Kasumi-1 (cell line): ENCODE measurements around the gene NPNT.

ENCODE experiments used
- DNase-seq, 2 experiments: peaks; one replicate each; lab custom pipeline; 2025; lab: John Stamatoyannopoulos, UW

The NPNT gene

GRCh38 chr4:105917171-105917685, 22.0 kb downstream of the NPNT start:
- no peak for DNase-seq

- DNase-seq, result no peak
Measured at GRCh38 chr4:105921301-105921700, 26.0 kb downstream of the NPNT start.

- no peak for DNase-seq
Measured at GRCh38 chr4:105923497-105924238, 28.4 kb downstream of the NPNT start.

GRCh38 chr4:105924341-105924740, 29.1 kb downstream of the NPNT start:
- no peak for DNase-seq

GRCh38 chr4:105930698-105931097, 35.4 kb downstream of the NPNT start:
- no peak for DNase-seq

GRCh38 chr4:105933083-105933482, 37.8 kb downstream of the NPNT start:
- DNase-seq, result no peak

GRCh38 chr4:105934386-105934785, 39.1 kb downstream of the NPNT start:
- DNase-seq, result no peak

GRCh38 chr4:105936901-105937300, 41.6 kb downstream of the NPNT start:
- no peak for DNase-seq

GRCh38 chr4:105937759-105938158, 42.5 kb downstream of the NPNT start:
- DNase-seq, result no peak

- DNase-seq, result no peak
Measured at GRCh38 chr4:105943234-105943633, 48.0 kb downstream of the NPNT start.

- no peak for DNase-seq
Measured at GRCh38 chr4:105944540-105944939, 49.3 kb downstream of the NPNT start.

GRCh38 chr4:105946771-105947170, 51.5 kb downstream of the NPNT start:
- no peak for DNase-seq

- no peak for DNase-seq
Measured at GRCh38 chr4:105950701-105951100, 55.4 kb downstream of the NPNT start.

- peak in 1 of 2 experiments; percentile 8 for DNase-seq
Measured at GRCh38 chr4:105951198-105951597, 55.9 kb downstream of the NPNT start.

- no peak for DNase-seq
Measured at GRCh38 chr4:105952591-105952990, 57.3 kb downstream of the NPNT start.

GRCh38 chr4:105956569-105956968, 61.3 kb downstream of the NPNT start:
- no peak for DNase-seq

- DNase-seq, result no peak
Measured at GRCh38 chr4:105957680-105958079, 62.4 kb downstream of the NPNT start.

GRCh38 chr4:105963461-105964400, 68.5 kb downstream of the NPNT start:
- no peak for DNase-seq

GRCh38 chr4:105965183-105965800, 70.0 kb downstream of the NPNT start:
- no peak for DNase-seq

- DNase-seq, result no peak
Measured at GRCh38 chr4:105966051-105966450, 70.8 kb downstream of the NPNT start.

- DNase-seq, result no peak
Measured at GRCh38 chr4:105967058-105967658, 71.9 kb downstream of the NPNT start.

- DNase-seq, result no peak
Measured at GRCh38 chr4:105969575-105969974, 74.3 kb downstream of the NPNT start.
